Esophagus squamous epithelium (tissue), 4 donors: ENCODE data around the gene FRS3.

ENCODE experiments used
- CTCF ChIP-seq, 6 experiments: fragments of 450-650 bp in 4 of 6; fragments of 200-600 bp in 2 of 6; sonication (generic) in 2 of 6; IDR thresholded peaks; one replicate each; pipeline ENCODE4 v1.5.1; 2016 to 2019; ENCODE audit warnings: antibody characterized with exemption in 6 of 6, mild to moderate bottlenecking in 4 of 6, moderate library complexity in 4 of 6
- POLR2A ChIP-seq, 4 donors: fragments of 450-650 bp; IDR thresholded peaks; one replicate each; pipeline ENCODE4 v1.6.1; 2017; ENCODE audit warnings: antibody characterized with exemption in 4 of 4, mild to moderate bottlenecking in 4 of 4, moderate library complexity in 3 of 4

GRCh38 chr6:41785254-41785653 lies 5.6 kb upstream of the FRS3 start:
- no peak for TF ChIP-seq CTCF (IDR thresholded peaks at IDR 0.05)
- no peak for TF ChIP-seq POLR2A (IDR thresholded peaks at IDR 0.05)
